Lower leg skin (tissue), 4 donors: ENCODE measurements around the gene SLC25A39. TPM values are rescaled to one million over a fixed set of nuclear protein-coding genes. Genes with fewer than 3 reads are reported as not detected.

ENCODE experiments used
- DNase-seq, 2 donors: peaks; one replicate each; pipeline ENCODE4 v3.0.0-alpha.2; 2019; ENCODE audit warnings: low spot score in 2 of 2
- H3K4me3 ChIP-seq: fragments of 200-600 bp; sonication (generic); 2 replicates; pipeline ENCODE4 v1.5.1; 2017; ENCODE audit warnings: mild to moderate bottlenecking, low read depth; ENCODE audit not compliant: poor library complexity, severe bottlenecking
- CTCF ChIP-seq, 3 donors: fragments of 450-650 bp; IDR thresholded peaks; one replicate each; pipeline ENCODE4 v1.5.1; 2016; ENCODE audit warnings: antibody characterized with exemption in 3 of 3, mild to moderate bottlenecking in 3 of 3, moderate library complexity in 2 of 3
- POLR2A ChIP-seq, 2 donors: fragments of 450-650 bp; IDR thresholded peaks; one replicate each; pipeline ENCODE4 v1.6.1; 2016 to 2017; ENCODE audit warnings: antibody characterized with exemption in 2 of 2, mild to moderate bottlenecking in 1 of 2, moderate library complexity in 1 of 2
- WGBS, 2 donors: methylation state at CpG; one replicate each; pipeline ENCODE4 v1.1.5; 2018; 5-methylcytosine and 5-hydroxymethylcytosine counted together
- intact Hi-C: fragments of 100-400 bp; cut with DNase I; formaldehyde crosslinking; loops from one replicate; pipeline ENCODE4 v1.15.0; 2023; ENCODE audit warnings: low total_unique reads
- total RNA-seq, 4 donors: library from RNA; depleted of rRNA; stranded (reverse); fragments of >200 nt; gene quantifications; one replicate each; pipeline ENCODE4 v1.1.0, GENCODE V29; 2016

The SLC25A39 gene
- total RNA-seq, 4 donors from 2014 or later: 73.4 to 113 (median 90.0) TPM

- TF ChIP-seq CTCF (IDR thresholded peaks at IDR 0.05) (no peak), POLR2A (IDR thresholded peaks at IDR 0.05) (no peak)
- DNase-seq: no peak
- WGBS, 2 donors: 53 to 57% methylated on average over 6 of the region's 6 CpGs
- no peak overlapping the region for H3K4me3 ChIP-seq
- intact Hi-C loops: no loop called here
These were observed 35.5 kb upstream of the SLC25A39 start for GRCh38 chr17:44360144-44360533.

- intact Hi-C loops: no loop called here
- DNase-seq: no peak
- no peak for TF ChIP-seq CTCF (IDR thresholded peaks at IDR 0.05)
- TF ChIP-seq POLR2A (IDR thresholded peaks at IDR 0.05): no peak
- 78 to 91% methylated on average over 11 to 14 of the region's 14 CpGs for WGBS, 2 donors
- no peak overlapping the region for H3K4me3 ChIP-seq
These were observed 35.0 kb upstream of the SLC25A39 start for GRCh38 chr17:44359458-44360143.

- intact Hi-C loops: no loop called here
- H3K4me3 ChIP-seq: no peak overlapping the region
- no peak for TF ChIP-seq CTCF (IDR thresholded peaks at IDR 0.05)
- TF ChIP-seq POLR2A (IDR thresholded peaks at IDR 0.05): no peak
- no peak for DNase-seq
- 57 to 63% methylated on average over 6 of the region's 6 CpGs for WGBS, 2 donors
These were observed 34.4 kb upstream of the SLC25A39 start for GRCh38 chr17:44359006-44359405.

GRCh38 chr17:44358066-44358465 is 33.4 kb upstream of the SLC25A39 start:
- no peak overlapping the region for H3K4me3 ChIP-seq
- TF ChIP-seq POLR2A (IDR thresholded peaks at IDR 0.05): no peak
- TF ChIP-seq CTCF (IDR thresholded peaks at IDR 0.05): no peak
- intact Hi-C loops: no loop called here
- WGBS, 2 donors: 89 to 90% methylated on average over 9 of the region's 9 CpGs
- DNase-seq: no peak

GRCh38 chr17:44356241-44356640 is 31.6 kb upstream of the SLC25A39 start:
- TF ChIP-seq CTCF (IDR thresholded peaks at IDR 0.05): no peak
- TF ChIP-seq POLR2A (IDR thresholded peaks at IDR 0.05): no peak
- 67 to 83% methylated on average over 11 of the region's 11 CpGs for WGBS, 2 donors
- H3K4me3 ChIP-seq: no peak overlapping the region
- intact Hi-C loops: no loop called here
- no peak for DNase-seq

- H3K4me3 ChIP-seq: no peak overlapping the region
- no peak for DNase-seq
- no peak for TF ChIP-seq CTCF (IDR thresholded peaks at IDR 0.05)
- TF ChIP-seq POLR2A (IDR thresholded peaks at IDR 0.05): no peak
- WGBS, 2 donors: 78 to 83% methylated on average over 16 to 17 of the region's 17 CpGs
- intact Hi-C loops: no loop called here
These were observed 31.0 kb upstream of the SLC25A39 start for GRCh38 chr17:44355642-44356099.
